Stimulated activated CD4-positive, alpha-beta T cell treated with anti-CD3 and anti-CD28 coated beads, Interleukin-15, amount 100 ng/mL, for 1 hour (primary cell): Measurements from ENCODE around the gene COL13A1.

Experiments
- DNase-seq, 2 donors: peaks; one replicate each; pipeline ENCODE4 v3.0.0-alpha.2; 2020; ENCODE audit warnings: low read depth in 1 of 2, low spot score in 1 of 2

The COL13A1 gene

GRCh38 chr10:69939481-69939880 is 137.8 kb downstream of the COL13A1 start:
- no peak for DNase-seq

- no peak for DNase-seq
Observed at GRCh38 chr10:69941730-69942129, 140.0 kb downstream of the COL13A1 start.

- DNase-seq: no peak
Observed at GRCh38 chr10:69943292-69943820, 141.7 kb downstream of the COL13A1 start.

DNA sequence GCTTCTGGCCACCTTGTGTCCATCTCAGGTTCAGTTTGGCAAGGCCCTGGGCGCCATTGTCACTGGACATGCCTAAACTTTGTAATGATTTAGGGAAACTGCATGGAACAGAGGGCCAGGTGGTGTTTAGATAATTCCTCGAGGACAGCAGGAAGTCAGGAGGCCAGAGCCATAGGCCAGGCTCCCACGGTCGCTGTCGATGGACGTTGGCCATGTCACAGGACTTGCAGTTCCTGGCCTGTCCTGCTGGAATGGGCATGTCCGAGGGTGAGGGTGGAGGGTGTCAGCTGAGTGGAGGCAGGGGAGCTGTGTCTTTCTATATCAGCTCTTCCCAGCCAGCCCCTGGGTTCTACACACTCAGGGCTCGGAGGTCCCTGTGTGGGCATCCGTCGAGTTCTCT is 143.1 kb downstream of the COL13A1 start:
- DNase-seq: no peak

DNA sequence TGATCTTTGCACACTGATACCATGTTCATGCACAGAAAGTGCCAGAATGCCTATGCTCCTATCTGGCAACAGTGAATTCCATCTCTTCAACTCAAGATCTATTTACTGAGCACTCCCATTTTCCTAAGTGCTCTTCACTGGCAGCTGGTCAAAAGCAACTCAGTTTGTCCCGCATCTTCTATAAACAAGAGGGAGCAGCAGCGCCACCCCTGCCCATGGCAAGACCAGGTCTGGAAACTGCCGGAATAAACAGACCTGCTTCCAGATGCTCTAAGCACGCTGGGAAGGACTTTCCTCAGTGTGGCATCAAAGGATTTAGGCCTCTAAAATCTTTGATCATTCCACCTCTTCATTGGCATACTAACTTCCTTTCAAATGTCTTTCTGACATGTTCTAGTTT is 146.6 kb downstream of the COL13A1 start:
- no peak for DNase-seq

DNA sequence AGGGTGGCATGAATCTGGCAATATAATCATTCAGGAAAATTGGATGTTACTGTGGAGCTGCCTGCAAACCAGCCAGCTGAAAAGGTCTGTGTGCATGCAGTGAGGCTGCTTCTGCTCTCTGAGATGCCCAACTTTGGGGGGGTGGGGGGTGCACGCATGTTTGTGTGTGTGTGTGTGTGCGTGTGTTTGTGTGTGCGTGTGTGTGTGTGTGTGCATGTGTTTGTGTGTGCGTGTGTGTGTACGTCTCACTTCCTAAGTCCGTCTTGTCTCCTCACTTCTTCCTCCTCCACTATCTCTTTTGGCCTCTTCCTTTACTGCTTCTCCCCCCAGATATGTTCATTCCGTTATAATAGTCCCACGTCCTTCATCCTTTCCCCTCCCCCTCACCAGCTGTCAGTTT is 148.1 kb downstream of the COL13A1 start:
- no peak for DNase-seq

GRCh38 chr10:69951658-69952057 is 150.0 kb downstream of the COL13A1 start:
- no peak for DNase-seq

DNA sequence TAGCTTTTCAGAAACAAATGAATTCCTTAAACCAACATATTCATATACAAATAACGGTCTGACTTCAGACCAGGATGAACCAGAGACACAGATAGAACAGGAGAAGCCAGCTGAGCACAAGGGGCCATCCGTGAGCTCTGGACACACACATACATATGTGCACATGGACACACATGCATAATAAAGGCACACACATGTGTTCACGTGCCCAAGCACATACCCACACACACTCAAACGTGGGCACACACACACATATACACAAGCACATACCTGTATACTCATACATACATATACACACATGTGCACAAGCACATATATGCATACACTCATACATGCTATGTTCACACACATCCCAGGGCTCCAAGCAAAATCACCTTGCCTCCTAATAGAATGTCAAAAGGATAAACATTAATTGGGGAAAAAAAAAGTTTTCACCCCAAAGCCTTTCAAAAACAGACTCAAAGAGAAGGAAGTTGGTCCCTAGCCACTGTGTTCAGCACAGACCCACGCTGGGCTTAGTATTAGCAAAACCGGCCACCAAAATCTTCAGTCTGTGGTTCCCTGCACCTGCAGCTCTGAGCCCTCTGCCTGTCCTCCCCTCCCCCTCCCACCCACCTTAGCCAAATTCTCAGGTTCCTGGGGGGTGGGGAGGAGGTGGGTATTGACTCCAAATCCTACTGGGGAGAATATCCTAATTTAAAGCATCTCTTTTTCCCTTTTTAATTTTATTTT is 150.5 kb downstream of the COL13A1 start:
- DNase-seq: no peak

DNA sequence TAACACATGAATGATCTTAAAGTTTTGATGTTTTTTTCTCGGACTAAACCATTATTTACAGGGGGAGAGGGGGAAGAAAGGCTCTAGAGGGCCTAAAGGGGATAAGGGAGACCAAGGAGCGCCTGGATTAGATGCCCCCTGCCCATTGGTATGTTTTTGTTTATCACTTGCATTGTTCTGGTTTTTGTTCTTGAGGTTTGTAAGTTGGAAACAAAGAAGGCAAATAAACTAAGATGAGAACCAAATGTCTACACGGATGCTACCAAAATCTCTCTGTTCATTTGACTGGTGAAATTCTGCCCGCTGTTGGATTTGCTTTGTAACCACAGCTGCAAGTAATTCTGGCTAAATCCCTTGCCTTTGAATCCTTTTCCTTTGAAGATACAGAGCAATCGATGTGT is 151.1 kb downstream of the COL13A1 start:
- DNase-seq: no peak

GRCh38 chr10:69953851-69954250 is 152.1 kb downstream of the COL13A1 start:
- no peak for DNase-seq

GRCh38 chr10:69955211-69955805 is 153.6 kb downstream of the COL13A1 start:
- DNase-seq: no peak

DNA sequence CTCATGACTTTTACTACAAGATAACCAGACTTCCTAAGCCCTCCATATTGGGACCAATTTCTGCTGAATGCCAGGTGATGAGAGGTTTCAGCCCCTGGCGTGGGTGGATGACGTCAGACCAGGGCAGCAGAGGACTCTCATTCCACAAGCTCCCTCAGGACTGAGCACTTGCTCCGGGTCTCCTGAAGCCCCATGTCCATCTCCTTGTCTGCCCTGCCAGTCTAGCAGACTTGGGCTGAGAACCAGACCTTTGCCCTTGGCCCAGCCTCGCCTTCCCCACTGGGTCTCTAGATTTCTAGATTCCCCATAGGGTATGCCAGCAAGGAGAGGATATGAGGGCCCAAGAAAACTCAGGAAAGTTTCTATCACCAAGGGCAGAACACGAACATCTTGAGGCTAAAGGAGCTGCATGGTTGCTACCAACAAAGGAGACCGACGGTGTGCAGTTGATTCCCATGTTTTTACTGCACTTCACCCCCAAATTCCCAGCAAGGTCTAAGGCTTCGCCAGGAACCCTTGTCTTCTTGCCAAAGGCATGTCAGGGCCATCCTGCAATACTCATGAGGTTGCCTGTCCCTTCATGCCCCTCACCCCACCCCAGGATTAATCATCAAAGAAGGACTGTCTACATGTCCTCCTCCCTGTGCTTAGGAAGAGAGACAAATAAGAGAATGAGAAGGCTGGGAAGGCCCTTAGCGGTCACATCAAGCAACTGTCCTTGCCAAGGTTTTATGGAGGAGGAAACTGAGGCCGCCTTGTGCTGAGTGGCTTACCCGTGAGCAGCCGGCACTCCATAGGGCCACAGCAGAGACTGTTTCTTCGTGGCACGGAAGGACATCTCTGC is 154.4 kb downstream of the COL13A1 start:
- no peak for DNase-seq

DNA sequence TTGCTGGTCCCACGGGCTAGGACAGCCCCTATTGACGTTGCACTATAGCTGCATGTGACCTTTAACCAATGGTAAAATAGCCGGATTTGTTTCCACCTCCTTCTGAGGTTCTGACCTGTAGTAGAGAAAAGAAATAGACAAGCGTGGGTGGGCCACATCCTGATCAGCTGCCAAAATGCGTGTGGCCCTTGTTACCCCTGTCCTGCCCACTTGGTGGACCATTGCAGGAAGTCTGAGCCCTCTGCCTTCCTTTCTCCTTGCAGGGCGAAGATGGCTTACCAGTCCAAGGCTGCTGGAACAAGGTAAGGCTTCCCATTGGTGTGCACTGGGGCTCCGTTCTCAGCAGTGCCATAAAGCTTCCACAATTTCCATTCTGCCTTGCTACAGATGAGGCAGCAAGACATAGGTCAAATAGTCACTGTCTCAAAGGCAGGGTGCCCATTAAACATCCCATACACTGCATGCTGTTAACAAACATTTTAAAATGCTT is 155.1 kb downstream of the COL13A1 start:
- no peak for DNase-seq

- DNase-seq: no peak
Observed at GRCh38 chr10:69957241-69957885, 155.7 kb downstream of the COL13A1 start.

DNA sequence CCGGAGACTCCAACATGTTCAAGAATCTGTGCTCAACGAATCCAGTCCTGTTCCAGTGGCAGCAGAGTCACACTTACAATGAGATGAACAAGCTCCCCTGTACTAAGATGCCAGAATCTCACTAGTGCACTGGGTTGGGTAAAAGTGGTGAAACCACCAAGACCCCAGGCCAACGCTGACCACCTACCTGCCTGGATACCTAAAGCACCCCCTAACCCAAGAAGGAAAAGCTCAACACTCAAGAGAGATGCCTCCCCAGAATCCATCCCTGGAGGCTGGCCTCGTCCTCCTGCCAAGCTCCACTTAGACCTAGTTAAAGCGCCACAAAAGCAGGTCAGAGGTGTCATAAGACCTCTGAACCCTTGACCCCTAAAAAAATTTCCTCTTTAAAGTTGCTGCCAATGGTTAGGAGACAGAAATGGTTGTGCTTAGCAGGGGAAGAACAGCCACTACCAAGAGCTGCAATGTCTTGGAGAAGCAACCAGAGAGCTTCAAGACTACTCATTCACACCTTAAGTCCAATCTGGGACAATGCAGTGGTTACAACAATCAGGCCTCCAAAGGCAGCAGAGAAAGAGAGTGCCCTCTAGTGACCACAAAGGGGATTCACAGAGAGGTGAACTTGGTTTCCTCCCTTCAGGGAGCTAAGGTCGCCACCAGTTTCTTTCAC is 156.3 kb downstream of the COL13A1 start:
- no peak for DNase-seq

DNA sequence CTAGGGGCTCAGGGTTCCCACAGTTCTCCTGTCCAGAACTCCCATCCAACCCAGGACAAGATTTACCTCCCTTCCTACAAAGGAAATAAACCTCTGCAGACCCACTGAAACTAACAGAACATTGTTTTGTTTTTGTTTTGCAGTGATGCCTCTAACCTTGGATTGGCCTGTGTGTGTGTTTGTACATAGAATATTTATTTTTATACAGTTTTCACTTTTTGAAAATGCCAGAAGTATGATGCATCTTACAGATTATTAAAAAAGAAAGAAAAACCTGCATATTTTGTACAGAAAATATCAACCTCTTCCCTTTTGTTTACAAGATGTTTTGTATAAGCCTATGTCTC is 156.8 kb downstream of the COL13A1 start:
- no peak for DNase-seq

- no peak for DNase-seq
Observed at GRCh38 chr10:69959911-69960310, 158.2 kb downstream of the COL13A1 start.

- no peak for DNase-seq
Observed at GRCh38 chr10:69960606-69960987, 158.9 kb downstream of the COL13A1 start.

- DNase-seq: no peak
Observed at GRCh38 chr10:69960988-69961880, 159.5 kb downstream of the COL13A1 start.
